Glutamatergic neuron (in vitro differentiated cells): ENCODE measurements around the gene ACADVL. TPM values are rescaled to one million over a fixed set of nuclear protein-coding genes. Genes with fewer than 3 reads are reported as not detected.

Experiments used
- DNase-seq: peaks from one replicate; pipeline ENCODE4 v3.0.0; 2022
- H3K27ac Mint-ChIP-seq: one replicate; pipeline ENCODE4 v1.8.0; 2020; ENCODE audit warnings: mild to moderate bottlenecking, mixed read lengths, inconsistent platforms; ENCODE audit not compliant: unreplicated experiment
- H3K27me3 Mint-ChIP-seq: one replicate; pipeline ENCODE4 v1.8.0; 2020; ENCODE audit warnings: mild to moderate bottlenecking, moderate library complexity, mixed read lengths, inconsistent platforms; ENCODE audit not compliant: unreplicated experiment
- H3K36me3 Mint-ChIP-seq: one replicate; pipeline ENCODE4 v1.8.0; 2020; ENCODE audit warnings: mild to moderate bottlenecking, mixed read lengths, inconsistent platforms; ENCODE audit not compliant: unreplicated experiment
- H3K4me1 Mint-ChIP-seq: one replicate; pipeline ENCODE4 v1.8.0; 2020; ENCODE audit warnings: mild to moderate bottlenecking, low read depth, mixed read lengths, inconsistent platforms; ENCODE audit not compliant: unreplicated experiment
- H3K4me3 Mint-ChIP-seq: one replicate; pipeline ENCODE4 v1.8.0; 2020; ENCODE audit warnings: mild to moderate bottlenecking, mixed read lengths, inconsistent platforms; ENCODE audit not compliant: unreplicated experiment
- H3K9me3 Mint-ChIP-seq: one replicate; pipeline ENCODE4 v1.8.0; 2020; ENCODE audit warnings: mild to moderate bottlenecking, moderate library complexity, mixed read lengths, inconsistent platforms; ENCODE audit not compliant: unreplicated experiment
- total RNA-seq: library from RNA; stranded (reverse); fragmentation: NEBNext Ultra II Directional; extraction: Animal tissue kit (Norgen Biotek cat#: 25700); gene quantifications from one replicate; pipeline ENCODE4 v1.2.1, GENCODE V29; 2021; ENCODE audit not compliant: unreplicated experiment
- TF ChIP-seq, protein P1 (sequence below): fragments of 200-600 bp; sonication (generic); IDR thresholded peaks from one replicate; pipeline ENCODE4 v1.5.0; 2021; ENCODE audit not compliant: partially characterized antibody, unreplicated experiment

Gene ACADVL
- total RNA-seq, 1 donor from 2014 or later: 375 TPM

DNA sequence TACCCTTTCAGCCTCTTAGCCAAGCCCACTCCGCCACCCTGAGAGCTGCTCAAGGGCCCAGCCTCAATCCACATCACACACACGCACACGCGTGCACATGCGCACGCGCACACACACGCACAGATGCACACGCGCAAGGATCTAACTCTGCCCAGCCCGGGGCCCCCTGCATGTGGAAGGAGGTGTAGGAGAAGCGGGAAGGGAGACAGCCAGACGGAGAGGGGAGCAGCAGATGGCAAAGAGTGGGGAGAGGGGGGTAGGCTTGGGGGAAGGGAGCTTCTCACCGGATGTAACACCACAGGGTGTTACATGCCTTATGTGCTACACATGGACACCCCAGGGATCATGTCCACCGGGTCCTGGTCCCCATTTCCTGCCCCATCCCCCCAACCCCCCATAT is 15.4 kb upstream of the ACADVL start:
- Mint-ChIP-seq H3K27me3 (peaks cover 21% of the 10 kb centered on the region), H3K4me3 (peak overlapping the region; percentile 85), H3K36me3 (no peaks in the 10 kb centered on the region), H3K9me3 (peaks cover 17% of the 10 kb centered on the region), H3K4me1 (peaks cover 40% of the 10 kb centered on the region), H3K27ac (peak overlapping the region; percentile 98)
- peak; percentile 73 for DNase-seq
- TF ChIP-seq, protein P1, sequence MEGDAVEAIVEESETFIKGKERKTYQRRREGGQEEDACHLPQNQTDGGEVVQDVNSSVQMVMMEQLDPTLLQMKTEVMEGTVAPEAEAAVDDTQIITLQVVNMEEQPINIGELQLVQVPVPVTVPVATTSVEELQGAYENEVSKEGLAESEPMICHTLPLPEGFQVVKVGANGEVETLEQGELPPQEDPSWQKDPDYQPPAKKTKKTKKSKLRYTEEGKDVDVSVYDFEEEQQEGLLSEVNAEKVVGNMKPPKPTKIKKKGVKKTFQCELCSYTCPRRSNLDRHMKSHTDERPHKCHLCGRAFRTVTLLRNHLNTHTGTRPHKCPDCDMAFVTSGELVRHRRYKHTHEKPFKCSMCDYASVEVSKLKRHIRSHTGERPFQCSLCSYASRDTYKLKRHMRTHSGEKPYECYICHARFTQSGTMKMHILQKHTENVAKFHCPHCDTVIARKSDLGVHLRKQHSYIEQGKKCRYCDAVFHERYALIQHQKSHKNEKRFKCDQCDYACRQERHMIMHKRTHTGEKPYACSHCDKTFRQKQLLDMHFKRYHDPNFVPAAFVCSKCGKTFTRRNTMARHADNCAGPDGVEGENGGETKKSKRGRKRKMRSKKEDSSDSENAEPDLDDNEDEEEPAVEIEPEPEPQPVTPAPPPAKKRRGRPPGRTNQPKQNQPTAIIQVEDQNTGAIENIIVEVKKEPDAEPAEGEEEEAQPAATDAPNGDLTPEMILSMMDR: no peak

DNA sequence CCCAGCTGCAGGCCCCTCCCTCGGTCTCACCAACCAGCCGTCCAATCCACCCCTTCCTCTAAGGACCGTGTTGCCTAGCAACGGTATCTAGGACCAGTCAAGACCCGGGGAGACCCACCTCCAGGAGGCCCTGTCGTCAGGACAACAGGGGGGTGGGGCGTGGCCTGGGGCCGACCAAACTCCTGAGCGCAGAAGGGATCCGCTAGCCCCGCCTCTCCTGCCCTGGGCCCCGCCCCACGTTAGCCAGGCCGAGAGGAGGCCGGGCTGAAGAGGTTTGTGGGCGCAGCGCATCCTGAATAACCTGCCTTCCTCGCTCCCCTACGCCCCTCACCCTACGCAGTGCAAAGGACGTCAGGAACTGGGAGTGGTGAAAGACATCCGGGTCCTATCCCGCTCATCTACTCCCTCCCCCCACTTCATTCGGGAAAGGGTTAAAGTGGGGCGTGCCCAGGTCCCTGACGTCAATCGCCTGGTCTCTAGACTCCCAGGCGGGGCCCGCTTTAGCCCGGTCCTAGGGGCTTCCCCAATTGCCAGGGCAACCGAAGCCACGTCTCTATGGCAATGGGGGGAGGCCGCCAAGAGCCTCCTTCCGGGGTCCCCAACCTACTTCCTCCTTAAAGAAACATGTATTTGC is 14.8 kb upstream of the ACADVL start:
- TF ChIP-seq, protein P1: no peak
- H3K4me1 Mint-ChIP-seq: peaks cover 40% of the 10 kb centered on the region
- peaks cover 17% of the 10 kb centered on the region for H3K9me3 Mint-ChIP-seq
- peaks cover 23% of the 10 kb centered on the region for H3K27me3 Mint-ChIP-seq
- H3K36me3 Mint-ChIP-seq: no peaks in the 10 kb centered on the region
- H3K4me3 Mint-ChIP-seq: peak overlapping the region; percentile 85
- H3K27ac Mint-ChIP-seq: peak overlapping the region; percentile 98
- peak; percentile 98 for DNase-seq

DNA sequence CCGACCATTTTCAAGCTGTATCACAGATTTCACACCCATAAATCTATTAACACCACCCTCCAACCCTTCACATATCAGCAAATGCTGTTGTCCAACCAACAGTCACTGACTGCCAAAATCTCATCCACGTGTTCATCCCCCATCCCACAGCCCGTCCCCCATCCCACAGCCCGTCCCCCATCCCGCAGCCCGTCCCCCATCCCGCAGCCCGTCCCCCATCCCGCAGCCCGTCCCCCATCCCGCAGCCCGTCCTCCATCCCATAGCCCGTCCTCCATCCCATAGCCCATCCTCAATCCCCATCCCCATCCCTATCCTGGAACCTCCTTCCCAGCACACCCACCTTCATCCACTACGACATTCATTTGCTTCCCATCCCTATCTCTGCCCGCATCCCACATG is 14.2 kb upstream of the ACADVL start:
- Mint-ChIP-seq H3K4me1 (peaks cover 40% of the 10 kb centered on the region), H3K27ac (peak overlapping the region; percentile 98), H3K36me3 (no peaks in the 10 kb centered on the region), H3K4me3 (peak overlapping the region; percentile 85), H3K27me3 (peaks cover 24% of the 10 kb centered on the region), H3K9me3 (peaks cover 17% of the 10 kb centered on the region)
- DNase-seq: no peak
- TF ChIP-seq, protein P1: no peak

DNA sequence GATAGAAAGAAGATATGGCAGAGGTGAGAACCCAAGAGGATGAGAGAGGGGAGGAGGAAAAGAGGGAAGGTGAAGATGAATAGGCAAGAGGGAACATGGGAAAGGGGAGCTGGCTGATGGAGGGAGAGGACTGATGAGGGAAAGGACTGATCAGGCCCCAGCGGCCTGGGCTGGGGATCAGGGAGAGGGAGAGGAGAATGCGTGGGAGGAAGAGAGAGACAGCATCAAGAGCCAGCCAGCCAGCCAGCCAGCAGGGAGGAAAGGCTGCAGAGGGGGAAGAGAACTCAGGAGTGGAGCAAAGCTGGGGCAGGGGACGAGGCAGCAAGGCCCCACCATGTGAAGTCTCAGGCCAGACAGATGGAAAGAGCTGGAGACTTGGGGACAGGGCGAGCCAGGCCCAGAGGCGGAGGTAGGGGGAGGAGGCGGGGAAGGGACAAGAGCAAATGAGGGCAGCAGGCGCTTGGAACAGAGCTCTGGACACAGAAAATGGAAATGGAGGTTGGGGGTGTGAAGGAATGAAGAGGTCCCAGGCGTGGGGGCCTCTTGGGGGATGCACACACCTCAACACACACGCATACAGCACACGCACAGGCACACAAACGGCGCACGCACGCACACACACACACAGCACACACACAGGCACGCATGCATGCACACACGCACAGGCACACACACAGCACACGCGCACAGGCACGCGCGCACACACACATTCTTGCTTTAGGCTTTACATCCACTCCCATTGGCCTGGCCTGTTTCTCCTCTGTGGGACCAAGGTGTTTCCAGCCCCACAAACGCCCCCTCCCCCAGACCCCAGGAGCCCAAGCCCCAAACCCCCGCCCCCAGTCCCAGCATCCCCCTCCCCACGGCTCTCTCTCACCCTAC is 12.4 kb upstream of the ACADVL start:
- Mint-ChIP-seq H3K27ac (peak overlapping the region; percentile 89), H3K36me3 (no peaks in the 10 kb centered on the region), H3K4me3 (peak overlapping the region; percentile 85), H3K27me3 (peaks cover 28% of the 10 kb centered on the region), H3K9me3 (peaks cover 20% of the 10 kb centered on the region), H3K4me1 (peaks cover 47% of the 10 kb centered on the region)
- no peak for DNase-seq
- TF ChIP-seq, protein P1: no peak
